Activated CD4-positive, alpha-beta memory T cell treated with anti-CD3 and anti-CD28 coated beads for 36 hours (primary cell): ENCODE measurements around the gene CUBN. TPM values are rescaled to one million over a fixed set of nuclear protein-coding genes. Genes with fewer than 3 reads are reported as not detected.

Experiments
- CTCF ChIA-PET: fragments of 350-600 bp; sonication (Branson Sonifier 250); formaldehyde crosslinking; loops from one replicate; lab custom pipeline; 2021; ENCODE audit warnings: antibody characterized with exemption, inconsistent platforms; lab: Charles Lee
- POLR2A ChIA-PET: fragments of 350-600 bp; sonication (Branson Sonifier 250); formaldehyde crosslinking; loops from one replicate; lab custom pipeline; 2021; ENCODE audit warnings: antibody characterized with exemption; lab: Charles Lee
- DNase-seq: peaks from one replicate; pipeline ENCODE4 v3.0.0-alpha.2; 2020
- H3K27ac Mint-ChIP-seq: one replicate; pipeline ENCODE4 v1.8.0; 2021; ENCODE audit warnings: mixed read lengths
- H3K27me3 Mint-ChIP-seq: one replicate; pipeline ENCODE4 v1.8.0; 2021; ENCODE audit warnings: mixed read lengths
- H3K36me3 Mint-ChIP-seq: one replicate; pipeline ENCODE4 v1.8.0; 2021; ENCODE audit warnings: mixed read lengths
- H3K4me1 Mint-ChIP-seq: one replicate; pipeline ENCODE4 v1.8.0; 2021; ENCODE audit warnings: low read depth, mixed read lengths
- H3K4me3 Mint-ChIP-seq: one replicate; pipeline ENCODE4 v1.8.0; 2021; ENCODE audit warnings: mild to moderate bottlenecking, mixed read lengths
- H3K9me3 Mint-ChIP-seq: one replicate; pipeline ENCODE4 v1.8.0; 2021; ENCODE audit warnings: mixed read lengths
- intact Hi-C: fragments of 100-400 bp; cut with micrococcal nuclease; formaldehyde crosslinking; loops from one replicate; pipeline ENCODE4 v1.15.1; 2023
- total RNA-seq, 2 experiments: library from RNA; stranded (reverse); gene quantifications; one replicate each; pipeline ENCODE4 v1.2.3, GENCODE V29; 2021

Gene CUBN
- total RNA-seq, 2 experiments from 2014 or later = 0.24 to 0.31 TPM

DNA sequence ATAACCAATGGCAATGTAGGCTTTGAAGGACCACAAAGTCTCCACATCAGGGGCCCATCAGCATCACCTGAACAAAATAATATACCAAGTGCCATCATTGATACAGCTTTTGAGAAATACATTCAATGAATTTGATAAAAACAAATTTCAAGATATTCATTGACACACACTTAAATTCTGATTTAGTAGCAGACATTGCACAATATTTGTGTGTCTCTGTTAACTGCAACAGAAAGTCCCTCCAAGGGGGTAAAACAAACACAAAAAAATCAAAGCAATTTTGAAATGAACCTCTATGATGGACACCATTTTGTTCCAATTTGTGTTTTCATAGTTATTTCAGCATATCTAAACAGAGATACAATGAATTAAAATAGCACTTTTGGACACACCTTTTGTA, 225.6 kb downstream of the CUBN start:
- DNase-seq = no peak
- H3K27me3 Mint-ChIP-seq = no peaks in the 10 kb centered on the region
- POLR2A ChIA-PET = no interaction called here
- intact Hi-C loops = no loop called here
- peaks cover 5% of the 10 kb centered on the region for H3K4me1 Mint-ChIP-seq
- no peaks in the 10 kb centered on the region for H3K9me3 Mint-ChIP-seq
- H3K4me3 Mint-ChIP-seq = no peak overlapping the region
- peaks cover 1% of the 10 kb centered on the region for H3K36me3 Mint-ChIP-seq
- no peak overlapping the region for H3K27ac Mint-ChIP-seq
- CTCF ChIA-PET = no interaction called here

DNA sequence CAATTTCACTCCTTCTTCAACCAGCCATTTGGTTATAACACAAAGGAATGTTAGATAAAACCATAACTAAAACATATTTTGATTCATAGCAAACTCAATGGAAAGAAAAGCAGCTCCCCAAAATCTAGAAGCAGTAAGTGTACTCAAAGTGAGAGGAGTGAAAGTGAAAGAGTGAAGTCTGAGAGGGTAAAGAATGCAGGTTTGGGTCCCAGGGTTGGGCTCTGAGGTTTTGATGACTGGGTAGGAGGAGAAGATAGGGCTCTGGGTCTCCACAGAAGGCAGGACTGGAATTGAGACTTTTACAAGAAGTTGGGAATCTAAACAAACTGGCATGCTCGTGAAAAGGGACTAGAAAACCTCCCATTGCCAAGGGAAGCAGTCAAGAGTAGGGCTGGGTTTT, 227.0 kb downstream of the CUBN start:
- intact Hi-C loops = no loop called here
- peaks cover 5% of the 10 kb centered on the region for H3K4me1 Mint-ChIP-seq
- H3K9me3 Mint-ChIP-seq = no peaks in the 10 kb centered on the region
- POLR2A ChIA-PET = interaction anchor here (0.6 kb wide), 1 partner anchor 121 kb away, joined by 3 read pairs; no protein-coding TSS in a partner anchor
- H3K27me3 Mint-ChIP-seq = no peaks in the 10 kb centered on the region
- peaks cover 1% of the 10 kb centered on the region for H3K36me3 Mint-ChIP-seq
- peak; percentile 51 for DNase-seq
- no peak overlapping the region for H3K27ac Mint-ChIP-seq
- CTCF ChIA-PET = no interaction called here
- H3K4me3 Mint-ChIP-seq = no peak overlapping the region

- CTCF ChIA-PET = no interaction called here
- Mint-ChIP-seq H3K27me3 (no peaks in the 10 kb centered on the region), H3K4me3 (no peak overlapping the region), H3K4me1 (peaks cover 5% of the 10 kb centered on the region), H3K9me3 (peaks cover 3% of the 10 kb centered on the region), H3K36me3 (peaks cover 1% of the 10 kb centered on the region), H3K27ac (no peak overlapping the region)
- intact Hi-C loops = no loop called here
- POLR2A ChIA-PET = no interaction called here
- DNase-seq = no peak
Measured at GRCh38 chr10:16901106-16901505, 228.5 kb downstream of the CUBN start.

GRCh38 chr10:16896993-16897392, 232.6 kb downstream of the CUBN start:
- Mint-ChIP-seq H3K27ac (no peak overlapping the region), H3K4me1 (peaks cover 1% of the 10 kb centered on the region), H3K9me3 (peaks cover 5% of the 10 kb centered on the region), H3K36me3 (no peaks in the 10 kb centered on the region), H3K27me3 (no peaks in the 10 kb centered on the region), H3K4me3 (no peak overlapping the region)
- ChIA-PET CTCF (no interaction called here), POLR2A (no interaction called here)
- no peak for DNase-seq
- intact Hi-C loops = no loop called here

- intact Hi-C loops = loop anchor here (5.0 kb wide), 1 partner anchor 247 kb away; no protein-coding TSS in a partner anchor
- ChIA-PET POLR2A (no interaction called here), CTCF (no interaction called here)
- no peak for DNase-seq
- peaks cover 5% of the 10 kb centered on the region for H3K9me3 Mint-ChIP-seq
- H3K4me1 Mint-ChIP-seq = peaks cover 11% of the 10 kb centered on the region
- H3K36me3 Mint-ChIP-seq = no peaks in the 10 kb centered on the region
- H3K27me3 Mint-ChIP-seq = no peaks in the 10 kb centered on the region
- H3K27ac Mint-ChIP-seq = no peak overlapping the region
- H3K4me3 Mint-ChIP-seq = no peak overlapping the region
Measured at GRCh38 chr10:16894821-16895220, 234.8 kb downstream of the CUBN start.

DNA sequence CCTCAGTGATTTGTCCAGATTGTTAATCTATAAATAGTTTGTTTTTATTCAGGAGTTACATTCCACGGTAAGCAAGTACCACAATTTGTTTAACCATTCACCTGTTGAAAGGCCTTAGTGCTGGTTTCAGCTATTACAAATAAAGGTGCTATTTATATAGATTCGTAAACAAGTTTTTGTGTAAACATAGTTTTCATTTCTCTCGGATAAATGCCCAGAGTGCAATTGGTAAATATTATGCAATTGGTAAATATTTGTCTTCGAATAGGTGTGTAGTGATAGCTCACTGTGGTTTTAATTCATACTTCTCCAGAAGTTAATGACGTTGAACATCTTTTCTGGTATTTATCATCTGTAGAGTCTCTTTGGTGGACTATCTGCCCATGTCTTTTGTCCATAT, 235.9 kb downstream of the CUBN start:
- intact Hi-C loops = loop anchor here (5.0 kb wide), 1 partner anchor 249 kb away; no protein-coding TSS in a partner anchor

GRCh38 chr10:16891375-16892313, 238.0 kb downstream of the CUBN start:
- peak overlapping the region; percentile 65 for H3K4me3 Mint-ChIP-seq
- H3K4me1 Mint-ChIP-seq = peaks cover 11% of the 10 kb centered on the region
- intact Hi-C loops = loop anchor here (1.0 to 5.0 kb wide), 5 partner anchors 112 to 366 kb away; no protein-coding TSS in a partner anchor
- CTCF ChIA-PET = interaction anchor here (0.7 to 1.0 kb wide), 2 partner anchors 27 to 339 kb away, joined by 3 read pairs; no protein-coding TSS in a partner anchor
- peak overlapping the region; percentile 63 for H3K27ac Mint-ChIP-seq
- no peaks in the 10 kb centered on the region for H3K27me3 Mint-ChIP-seq
- POLR2A ChIA-PET = interaction anchor here (0.5 to 2.3 kb wide), 11 partner anchors 20 to 341 kb away, joined by 3 to 13 read pairs (median 3); partner anchors contain the start of genes TRDMT1 and VIM
- H3K36me3 Mint-ChIP-seq = no peaks in the 10 kb centered on the region
- DNase-seq = peak; percentile 69
- H3K9me3 Mint-ChIP-seq = peaks cover 5% of the 10 kb centered on the region

More for the DNA sequence above, 235.9 kb downstream of the CUBN start:
- Mint-ChIP-seq H3K36me3 (no peaks in the 10 kb centered on the region), H3K27ac (no peak overlapping the region), H3K4me1 (peaks cover 11% of the 10 kb centered on the region), H3K4me3 (no peak overlapping the region), H3K9me3 (peaks cover 5% of the 10 kb centered on the region), H3K27me3 (no peaks in the 10 kb centered on the region)
- ChIA-PET CTCF (no interaction called here), POLR2A (interaction anchor here (0.6 kb wide), 1 partner anchor 240 kb away, joined by 3 read pairs; no protein-coding TSS in a partner anchor)
- no peak for DNase-seq

- Mint-ChIP-seq H3K36me3 (no peaks in the 10 kb centered on the region), H3K27ac (no peak overlapping the region), H3K4me3 (no peak overlapping the region), H3K9me3 (no peaks in the 10 kb centered on the region), H3K27me3 (no peaks in the 10 kb centered on the region), H3K4me1 (peaks cover 11% of the 10 kb centered on the region)
- intact Hi-C loops = loop anchor here (1.0 to 5.0 kb wide), 5 partner anchors 113 to 367 kb away; no protein-coding TSS in a partner anchor
- ChIA-PET CTCF (interaction anchor here (0.5 kb wide), 1 partner anchor 43 kb away, joined by 3 read pairs; no protein-coding TSS in a partner anchor), POLR2A (interaction anchor here (0.9 to 2.3 kb wide), 3 partner anchors 61 to 339 kb away, joined by 3 to 13 read pairs (median 4); partner anchors contain the start of gene TRDMT1)
- DNase-seq = no peak
Measured at GRCh38 chr10:16890691-16891090, 238.9 kb downstream of the CUBN start.

GRCh38 chr10:16887565-16887964, 242.0 kb downstream of the CUBN start:
- no peak for DNase-seq
- ChIA-PET POLR2A (no interaction called here), CTCF (no interaction called here)
- H3K36me3 Mint-ChIP-seq = no peaks in the 10 kb centered on the region
- H3K27me3 Mint-ChIP-seq = no peaks in the 10 kb centered on the region
- peaks cover 11% of the 10 kb centered on the region for H3K4me1 Mint-ChIP-seq
- no peak overlapping the region for H3K27ac Mint-ChIP-seq
- no peak overlapping the region for H3K4me3 Mint-ChIP-seq
- no peaks in the 10 kb centered on the region for H3K9me3 Mint-ChIP-seq
- intact Hi-C loops = no loop called here

DNA sequence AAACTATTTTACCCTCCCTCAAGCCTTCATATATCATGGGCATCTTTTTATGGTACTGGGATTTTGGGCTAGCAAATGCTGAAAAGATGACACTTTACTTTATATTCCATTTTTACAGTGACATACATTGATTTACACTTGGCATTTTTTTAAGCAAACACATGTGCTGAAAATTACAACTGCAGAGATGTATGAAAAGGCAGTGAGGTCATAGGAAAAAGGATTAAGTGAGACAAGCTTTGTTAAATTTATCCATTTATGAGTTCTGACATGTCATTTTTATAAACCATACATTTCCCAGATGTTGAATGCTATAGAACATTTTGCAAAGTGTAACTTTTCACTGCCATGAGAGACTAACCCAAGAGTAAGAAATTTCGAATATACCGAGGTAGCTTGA, 243.6 kb downstream of the CUBN start:
- ChIA-PET POLR2A (no interaction called here), CTCF (no interaction called here)
- no peak overlapping the region for H3K27ac Mint-ChIP-seq
- intact Hi-C loops = no loop called here
- peaks cover 1% of the 10 kb centered on the region for H3K36me3 Mint-ChIP-seq
- peaks cover 2% of the 10 kb centered on the region for H3K4me1 Mint-ChIP-seq
- no peak for DNase-seq
- no peaks in the 10 kb centered on the region for H3K9me3 Mint-ChIP-seq
- no peak overlapping the region for H3K4me3 Mint-ChIP-seq
- H3K27me3 Mint-ChIP-seq = no peaks in the 10 kb centered on the region

DNA sequence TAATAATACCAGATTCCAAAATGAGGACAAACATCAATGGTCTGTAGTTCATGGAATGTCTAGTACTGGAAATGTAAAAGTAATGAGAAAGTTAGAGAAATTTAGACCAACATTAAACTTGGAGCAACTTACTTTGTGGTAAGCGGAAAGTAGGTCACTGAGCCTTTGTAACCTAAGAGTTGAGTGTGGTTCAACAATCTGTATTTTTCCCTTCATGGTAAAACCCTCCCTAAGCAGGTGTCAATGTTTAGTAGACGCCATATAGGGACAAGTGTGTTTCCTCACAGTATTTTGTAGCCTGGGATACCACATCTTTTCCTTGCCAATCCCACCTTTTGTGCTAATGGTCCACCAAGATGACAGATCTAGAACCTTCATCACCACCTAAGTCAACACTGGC, 245.1 kb downstream of the CUBN start:
- POLR2A ChIA-PET = no interaction called here
- Mint-ChIP-seq H3K9me3 (no peaks in the 10 kb centered on the region), H3K27me3 (no peaks in the 10 kb centered on the region), H3K27ac (no peak overlapping the region), H3K4me1 (no peaks in the 10 kb centered on the region), H3K36me3 (peaks cover 1% of the 10 kb centered on the region), H3K4me3 (no peak overlapping the region)
- CTCF ChIA-PET = no interaction called here
- no peak for DNase-seq
- intact Hi-C loops = no loop called here

DNA sequence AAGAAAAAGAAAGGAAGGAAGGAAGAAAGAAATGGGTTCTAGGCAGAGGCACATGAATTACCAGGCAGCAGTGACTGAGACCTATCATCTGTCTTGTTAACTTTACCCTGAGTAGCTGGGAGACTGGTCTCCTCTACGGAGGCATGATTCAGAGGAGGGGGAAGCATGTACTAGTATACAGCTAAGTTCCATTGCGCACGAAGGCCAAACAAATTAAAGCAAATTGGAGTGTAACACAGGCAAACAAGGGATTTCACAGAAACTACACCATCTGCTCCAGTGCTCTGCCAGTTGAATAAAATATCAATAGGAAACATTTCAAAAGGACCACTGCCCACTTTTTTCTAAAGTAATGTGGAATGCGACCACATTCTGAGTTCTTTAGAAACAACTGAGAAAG, 246.5 kb downstream of the CUBN start:
- no peak for DNase-seq

More for the DNA sequence above, 246.5 kb downstream of the CUBN start:
- POLR2A ChIA-PET = no interaction called here
- Mint-ChIP-seq H3K9me3 (no peaks in the 10 kb centered on the region), H3K27me3 (no peaks in the 10 kb centered on the region), H3K4me1 (no peaks in the 10 kb centered on the region), H3K27ac (no peak overlapping the region), H3K36me3 (peaks cover 1% of the 10 kb centered on the region), H3K4me3 (no peak overlapping the region)
- CTCF ChIA-PET = interaction anchor here (0.8 kb wide), 1 partner anchor 375 kb away, joined by 3 read pairs; no protein-coding TSS in a partner anchor
- intact Hi-C loops = no loop called here
